NT2/D1 (cell line): ENCODE results near the gene QSER1.

Experiments used
- DNase-seq: peaks from one replicate; pipeline ENCODE4 v3.0.0-alpha.2; 2011; ENCODE audit warnings: low read depth, low spot score
- H3K27me3 ChIP-seq: 2 replicates; pipeline ENCODE4 v1.6.0; 2011; ENCODE audit warnings: mild to moderate bottlenecking; ENCODE audit not compliant: insufficient read length, insufficient read depth
- H3K36me3 ChIP-seq: 2 replicates; pipeline ENCODE4 v1.6.1; 2011; ENCODE audit warnings: mild to moderate bottlenecking, low read length, mixed read lengths; ENCODE audit not compliant: insufficient read depth, insufficient read length
- H3K4me1 ChIP-seq: 2 replicates; pipeline ENCODE4 v1.5.1; 2011; ENCODE audit not compliant: insufficient read depth, insufficient read length
- H3K4me3 ChIP-seq: 2 replicates; pipeline ENCODE4 v1.5.1; 2011; ENCODE audit warnings: low read depth; ENCODE audit not compliant: insufficient read length
- H3K9ac ChIP-seq: 2 replicates; pipeline ENCODE4 v1.6.0; 2011; ENCODE audit warnings: low read depth; ENCODE audit not compliant: insufficient read length
- H3K9me3 ChIP-seq: 2 replicates; pipeline ENCODE4 v1.5.1; 2011; ENCODE audit warnings: mild to moderate bottlenecking, low read length; ENCODE audit not compliant: insufficient read depth
- SUZ12 ChIP-seq: IDR thresholded peaks from 2 replicates; pipeline ENCODE4 v1.6.1; 2011; ENCODE audit not compliant: insufficient read length, insufficient read depth; ENCODE audit errors: extremely low read depth
- YY1 ChIP-seq: IDR thresholded peaks from 2 replicates; pipeline ENCODE4 v1.6.1; 2011; ENCODE audit not compliant: insufficient read length, insufficient read depth
- ZNF274 ChIP-seq: IDR thresholded peaks from 2 replicates; pipeline ENCODE4 v1.6.1; 2011; ENCODE audit warnings: mild to moderate bottlenecking, low read depth, low read length

Gene QSER1

DNA sequence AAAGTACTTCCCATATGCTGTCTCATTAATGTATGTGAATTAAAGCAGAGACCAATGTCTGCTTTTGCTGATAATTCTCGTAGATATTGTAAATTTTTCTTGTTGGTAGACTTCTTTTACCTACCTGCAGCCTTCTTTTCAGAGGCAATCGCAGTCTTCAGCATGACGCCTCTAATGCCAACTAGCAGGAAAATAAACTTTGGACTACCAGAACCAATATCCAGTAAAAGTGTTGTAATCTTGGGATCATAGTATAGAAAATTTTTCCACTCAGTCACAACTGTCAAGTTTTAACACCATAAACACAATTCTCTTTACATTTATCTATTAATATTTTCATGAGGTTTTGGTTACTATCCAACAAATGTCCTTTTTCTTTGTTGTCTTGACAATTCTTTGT lies 125.4 kb downstream of the QSER1 start:
- H3K9me3 ChIP-seq: no peaks in the 10 kb centered on the region
- H3K36me3 ChIP-seq: no peaks in the 10 kb centered on the region
- TF ChIP-seq ZNF274 (no peak), YY1 (no peak), SUZ12 (no peak)
- no peaks in the 10 kb centered on the region for H3K4me1 ChIP-seq
- H3K9ac ChIP-seq: no peak overlapping the region
- H3K4me3 ChIP-seq: no peak overlapping the region
- no peak for DNase-seq
- H3K27me3 ChIP-seq: peaks cover 8% of the 10 kb centered on the region

DNA sequence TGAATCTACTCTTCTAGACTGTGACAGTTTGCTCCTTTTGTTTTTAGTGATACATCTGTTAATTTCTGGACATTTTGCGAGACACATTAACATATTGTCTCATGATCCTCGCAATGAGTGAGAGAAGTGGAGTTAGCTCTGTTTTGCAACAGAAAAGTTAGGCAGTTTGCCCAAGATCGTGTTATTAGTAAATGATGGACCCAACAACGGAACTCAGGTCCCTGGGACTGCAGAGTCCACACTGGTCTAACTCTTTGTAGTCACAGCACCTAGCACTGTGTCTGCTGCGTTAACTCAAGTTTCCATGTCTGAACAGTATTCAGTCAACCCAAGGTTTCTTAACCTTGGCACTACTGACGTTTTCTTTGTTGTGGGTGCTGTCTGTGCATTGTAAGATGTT lies 126.2 kb downstream of the QSER1 start:
- no peak overlapping the region for H3K4me3 ChIP-seq
- no peaks in the 10 kb centered on the region for H3K36me3 ChIP-seq
- peaks cover 8% of the 10 kb centered on the region for H3K27me3 ChIP-seq
- no peak for DNase-seq
- H3K4me1 ChIP-seq: no peaks in the 10 kb centered on the region
- H3K9ac ChIP-seq: no peak overlapping the region
- TF ChIP-seq YY1: no peak
- TF ChIP-seq SUZ12: no peak
- TF ChIP-seq ZNF274: no peak
- no peaks in the 10 kb centered on the region for H3K9me3 ChIP-seq

DNA sequence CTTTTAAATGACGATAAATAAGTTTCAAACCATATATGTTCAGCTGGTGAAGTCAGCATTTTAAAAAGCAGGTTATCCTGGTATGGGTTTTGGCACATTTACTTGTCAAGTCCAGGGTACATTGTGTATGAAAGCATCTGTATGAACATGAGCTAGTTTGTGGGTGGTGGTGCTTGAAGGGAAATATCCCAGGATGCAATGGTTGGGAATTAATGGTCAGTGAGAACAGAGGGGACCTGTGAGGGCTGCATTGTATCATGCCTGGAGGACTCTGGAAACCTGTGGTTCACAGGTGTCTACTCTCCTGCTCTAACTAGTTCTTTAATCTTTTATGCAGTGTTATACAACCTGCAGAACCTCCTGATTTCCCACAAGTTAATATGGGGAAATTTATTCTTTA lies 128.9 kb downstream of the QSER1 start:
- no peaks in the 10 kb centered on the region for H3K9me3 ChIP-seq
- H3K27me3 ChIP-seq: peaks cover 4% of the 10 kb centered on the region
- TF ChIP-seq ZNF274: no peak
- TF ChIP-seq SUZ12: no peak
- TF ChIP-seq YY1: no peak
- H3K4me1 ChIP-seq: no peaks in the 10 kb centered on the region
- no peak overlapping the region for H3K9ac ChIP-seq
- no peaks in the 10 kb centered on the region for H3K36me3 ChIP-seq
- no peak overlapping the region for H3K4me3 ChIP-seq
- DNase-seq: no peak

DNA sequence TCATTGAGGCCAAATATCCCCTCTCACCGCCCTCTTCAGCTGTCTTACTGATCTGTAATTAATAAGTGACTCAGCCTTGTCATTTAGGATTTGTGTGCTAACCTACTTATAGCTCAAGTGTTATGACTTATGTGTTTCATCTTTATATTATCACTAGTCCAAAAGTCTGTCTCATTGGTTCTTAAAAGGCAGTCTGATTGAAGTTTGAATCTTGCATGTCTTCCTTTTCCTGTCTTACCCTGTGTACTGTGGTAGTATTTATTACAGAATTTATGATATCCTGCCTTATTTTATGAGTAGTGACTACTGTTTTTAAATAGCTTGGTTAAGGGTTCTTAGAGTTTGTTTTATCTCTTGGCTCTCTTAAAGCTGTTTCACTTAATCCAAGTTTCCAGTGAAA lies 129.3 kb downstream of the QSER1 start:
- H3K36me3 ChIP-seq: no peaks in the 10 kb centered on the region
- no peak for DNase-seq
- no peak overlapping the region for H3K9ac ChIP-seq
- TF ChIP-seq ZNF274 (no peak), YY1 (no peak), SUZ12 (no peak)
- H3K27me3 ChIP-seq: no peaks in the 10 kb centered on the region
- no peak overlapping the region for H3K4me3 ChIP-seq
- no peaks in the 10 kb centered on the region for H3K9me3 ChIP-seq
- H3K4me1 ChIP-seq: no peaks in the 10 kb centered on the region

DNA sequence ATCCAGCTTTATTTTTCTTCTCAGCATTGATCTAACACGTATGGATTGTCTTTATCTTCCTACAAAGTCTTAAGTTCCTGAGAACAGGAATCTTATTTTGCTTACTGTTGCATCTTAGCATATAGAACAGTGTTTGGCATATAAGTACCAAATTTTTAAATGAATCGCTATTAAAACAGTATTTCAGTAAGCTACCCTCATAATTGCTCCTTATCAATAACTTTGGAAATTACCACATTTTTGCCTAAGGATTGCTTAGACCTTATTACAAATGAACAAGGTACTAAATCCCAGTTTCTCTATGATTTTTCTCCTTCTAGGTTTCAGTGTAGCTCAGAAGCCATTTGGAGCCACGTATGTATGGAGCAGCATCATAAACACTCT lies 132.7 kb downstream of the QSER1 start:
- H3K36me3 ChIP-seq: no peaks in the 10 kb centered on the region
- no peaks in the 10 kb centered on the region for H3K27me3 ChIP-seq
- H3K4me3 ChIP-seq: no peak overlapping the region
- TF ChIP-seq ZNF274 (no peak), YY1 (no peak), SUZ12 (no peak)
- no peaks in the 10 kb centered on the region for H3K4me1 ChIP-seq
- DNase-seq: no peak
- H3K9me3 ChIP-seq: no peaks in the 10 kb centered on the region
- no peak overlapping the region for H3K9ac ChIP-seq

DNA sequence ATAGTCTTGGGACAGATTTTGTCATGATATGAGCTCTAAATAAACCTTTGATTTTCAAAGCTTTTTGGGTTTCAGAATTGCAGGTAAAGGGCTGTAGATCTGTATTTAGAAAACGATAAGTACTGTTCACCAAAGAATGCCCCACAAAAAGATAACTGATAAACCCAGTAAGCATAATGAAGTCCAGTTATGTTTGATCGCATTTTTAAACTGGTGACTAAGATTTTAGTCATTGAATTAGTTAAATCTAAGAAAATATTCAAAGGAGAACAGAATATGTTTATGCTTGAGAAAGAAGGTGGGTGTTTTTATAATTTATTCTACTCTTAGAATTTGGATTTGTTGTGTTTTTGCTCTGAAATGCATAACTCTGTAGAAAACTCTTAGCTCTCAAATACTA lies 134.6 kb downstream of the QSER1 start:
- Histone ChIP-seq H3K9me3 (no peaks in the 10 kb centered on the region), H3K9ac (no peak overlapping the region), H3K27me3 (no peaks in the 10 kb centered on the region), H3K4me3 (no peak overlapping the region), H3K4me1 (no peaks in the 10 kb centered on the region), H3K36me3 (no peaks in the 10 kb centered on the region)
- no peak for TF ChIP-seq ZNF274
- TF ChIP-seq YY1: no peak
- TF ChIP-seq SUZ12: no peak
- no peak for DNase-seq

DNA sequence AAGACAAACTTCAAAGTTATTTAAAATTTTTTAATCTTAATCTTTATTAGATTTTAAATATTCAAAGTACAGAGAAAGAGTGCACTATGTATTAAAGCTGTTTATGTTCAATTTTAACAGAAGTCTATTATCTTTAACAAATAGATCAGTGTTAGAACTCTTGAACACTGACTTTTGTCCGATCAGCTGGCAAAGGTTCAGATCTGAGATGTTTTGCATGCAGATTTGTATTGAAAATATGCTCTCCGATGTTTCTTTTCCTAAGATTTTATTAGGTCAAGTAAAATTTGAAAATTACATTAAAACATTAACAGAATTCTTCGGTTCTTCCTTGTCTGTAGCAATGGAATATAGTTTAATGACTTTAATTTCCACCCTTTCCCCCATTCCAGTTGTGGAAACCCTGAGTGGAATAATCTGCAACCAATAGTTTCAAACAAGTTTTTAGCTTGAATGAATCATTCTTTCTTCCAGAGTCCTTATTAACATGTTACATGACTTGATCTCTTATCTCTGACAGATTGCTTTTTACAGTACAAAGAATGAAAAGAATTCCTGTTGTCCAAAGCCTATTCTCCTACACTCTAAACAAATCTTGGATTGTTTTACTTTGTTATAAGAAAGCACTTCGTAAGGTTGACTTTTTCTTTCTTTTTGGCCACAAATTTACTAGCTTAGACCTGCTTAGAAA lies 135.4 kb downstream of the QSER1 start:
- H3K4me1 ChIP-seq: no peaks in the 10 kb centered on the region
- no peaks in the 10 kb centered on the region for H3K27me3 ChIP-seq
- no peak for TF ChIP-seq YY1
- TF ChIP-seq SUZ12: no peak
- no peaks in the 10 kb centered on the region for H3K36me3 ChIP-seq
- H3K9ac ChIP-seq: no peak overlapping the region
- DNase-seq: no peak
- H3K4me3 ChIP-seq: no peak overlapping the region
- H3K9me3 ChIP-seq: no peaks in the 10 kb centered on the region
